Ramos (cell line): ENCODE measurements around the gene NR4A2.

Experiments used
- in situ Hi-C: fragments of 300-500 bp; cut with MboI; formaldehyde crosslinking; loops from one replicate; pipeline ENCODE4 v1.14.3; 2022; ENCODE audit warnings: low sequenced_read_pairs; ENCODE audit not compliant: unreplicated experiment

Gene NR4A2

DNA sequence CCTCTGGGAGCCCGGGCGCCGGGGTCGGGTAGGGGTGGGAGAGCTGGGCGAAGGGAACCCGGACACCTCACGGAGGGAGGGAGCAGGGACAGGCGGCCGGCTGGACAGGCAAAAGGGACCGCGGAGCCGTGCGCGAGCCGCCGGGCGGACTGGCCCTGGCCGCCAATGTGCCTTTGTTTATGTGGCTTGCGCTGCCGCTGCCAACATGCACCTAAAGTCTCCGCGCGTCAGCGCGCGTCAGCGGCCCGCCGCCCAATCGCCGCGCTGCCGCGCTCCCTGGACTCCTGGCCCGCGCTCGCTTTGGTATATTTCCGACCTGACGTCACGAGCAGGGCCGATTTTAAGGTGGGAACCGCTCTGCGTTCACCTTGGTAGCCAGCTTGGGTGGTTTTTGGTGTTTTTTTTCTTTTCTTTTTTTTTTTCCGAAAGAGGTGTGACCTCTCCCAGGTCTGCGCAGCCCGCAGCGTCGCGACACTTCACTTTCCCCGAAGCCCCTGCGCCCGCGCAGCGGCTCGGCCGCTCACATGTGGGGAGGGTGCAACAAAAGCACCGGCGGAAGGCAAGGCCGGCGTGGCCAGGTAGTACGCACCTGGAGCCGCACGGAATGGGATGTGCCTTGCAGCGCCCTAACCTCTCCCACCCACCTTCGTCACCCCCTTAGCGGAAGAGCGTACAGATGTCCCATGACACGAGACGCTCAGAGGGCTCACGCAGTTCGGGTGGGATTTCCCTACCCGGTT lies at the start of gene NR4A2:
NR4A2 (minus strand) TSS at position 188 of the 740 bp plus-strand sequence. CDS start 2,535 bp downstream, outside the sequence.
- in situ Hi-C loops = no loop called here

DNA sequence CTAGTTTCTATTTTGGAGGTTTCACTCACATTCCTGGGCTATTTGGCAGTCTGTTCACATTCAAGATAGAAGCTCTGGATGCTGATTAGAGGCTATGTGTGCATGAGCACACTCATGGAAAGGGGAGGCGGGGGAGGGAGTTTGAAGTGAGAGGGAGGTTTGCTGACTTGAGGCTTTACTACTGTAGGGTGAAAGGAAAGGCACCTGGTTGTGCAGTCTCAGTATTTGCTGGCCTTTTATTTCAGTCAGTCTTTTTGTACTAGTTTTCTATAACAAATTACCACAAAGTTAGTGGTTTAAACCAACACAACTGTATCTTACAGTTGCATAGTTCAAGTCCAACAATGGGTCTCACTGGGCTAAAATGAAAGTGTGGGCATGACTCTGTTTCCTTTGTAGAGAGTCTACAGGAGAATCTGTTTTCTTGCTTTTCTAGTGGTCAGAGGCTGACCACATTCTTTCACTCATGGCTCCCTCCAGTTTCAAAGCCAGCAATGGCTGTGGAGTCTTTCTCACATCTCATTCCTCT lies 47.7 kb upstream of the NR4A2 start:
- in situ Hi-C loops = no loop called here

DNA sequence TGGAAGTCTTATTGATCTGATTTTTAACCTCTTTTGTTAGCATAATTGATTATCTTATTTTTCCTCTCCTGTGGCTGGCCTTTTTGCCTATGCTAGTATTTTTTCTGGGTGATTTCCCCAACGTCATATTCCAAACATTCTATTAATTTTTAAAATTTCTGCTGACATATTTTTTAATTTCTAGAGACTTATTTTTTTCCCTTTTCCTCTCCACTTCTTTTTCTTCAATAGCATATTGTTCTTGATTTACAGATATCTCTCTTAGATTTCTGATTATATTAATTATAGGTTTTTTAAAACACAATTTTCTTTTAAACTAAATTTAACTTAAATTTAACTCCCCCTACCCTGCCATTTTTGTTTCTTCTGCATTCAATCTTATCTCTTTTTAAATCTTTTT lies 47.2 kb upstream of the NR4A2 start:
- in situ Hi-C loops = no loop called here

DNA sequence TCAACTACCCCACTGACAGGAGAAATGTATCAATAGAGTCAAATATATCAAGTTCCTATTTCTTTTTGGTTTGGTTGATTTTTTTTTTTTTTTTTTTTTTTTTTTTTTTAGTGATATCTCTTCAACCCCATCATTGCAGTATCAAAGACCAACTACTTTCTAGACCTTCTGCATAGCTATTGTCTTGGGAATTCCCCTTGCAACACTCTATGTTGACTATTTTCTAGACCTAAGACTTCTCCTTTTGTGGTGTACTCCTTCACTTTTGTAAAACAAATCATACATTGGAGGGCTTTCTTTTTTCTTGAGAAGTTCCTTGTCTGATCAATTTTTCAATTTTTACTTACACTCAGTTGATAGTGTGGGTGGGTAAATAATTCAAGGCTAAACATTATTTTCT lies 46.5 kb upstream of the NR4A2 start:
- in situ Hi-C loops = no loop called here

DNA sequence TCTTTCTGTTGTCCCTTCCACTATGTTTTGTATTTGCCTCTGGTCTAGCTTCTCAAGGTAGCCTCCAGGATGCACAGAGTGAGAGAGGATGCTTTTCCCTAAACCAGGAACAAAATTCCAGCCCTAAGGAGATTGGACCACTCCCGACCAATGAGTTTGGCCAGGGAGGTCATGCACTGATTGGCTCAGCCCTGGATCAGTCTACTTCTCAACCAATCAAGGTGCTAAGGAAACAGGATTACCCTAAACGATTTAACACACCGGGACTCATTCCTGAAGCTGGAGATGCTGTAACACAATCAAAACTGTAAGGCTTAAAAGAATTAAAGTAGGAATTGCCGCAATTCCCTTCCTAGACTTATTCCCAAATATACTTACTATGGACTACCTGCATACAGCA lies 34.2 kb upstream of the NR4A2 start:
- in situ Hi-C loops = no loop called here

DNA sequence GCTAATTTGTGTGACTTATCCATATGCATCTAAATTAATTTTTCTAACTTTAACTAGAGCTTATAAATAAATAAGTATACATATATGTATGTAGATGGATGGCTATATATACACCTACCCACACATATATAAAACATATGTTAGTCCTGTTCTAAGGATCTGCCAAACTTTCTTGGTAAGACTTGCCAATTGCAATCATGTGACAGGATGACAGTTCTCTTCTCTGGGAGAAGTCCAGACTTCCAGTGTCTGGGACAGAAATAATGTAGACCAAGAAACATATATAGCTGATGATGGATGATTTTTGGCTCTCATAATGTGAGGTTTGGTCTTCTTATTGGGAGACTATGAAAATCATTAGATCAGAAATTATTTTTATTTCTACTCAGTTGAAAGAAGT lies 30.6 kb upstream of the NR4A2 start:
- in situ Hi-C loops = no loop called here

DNA sequence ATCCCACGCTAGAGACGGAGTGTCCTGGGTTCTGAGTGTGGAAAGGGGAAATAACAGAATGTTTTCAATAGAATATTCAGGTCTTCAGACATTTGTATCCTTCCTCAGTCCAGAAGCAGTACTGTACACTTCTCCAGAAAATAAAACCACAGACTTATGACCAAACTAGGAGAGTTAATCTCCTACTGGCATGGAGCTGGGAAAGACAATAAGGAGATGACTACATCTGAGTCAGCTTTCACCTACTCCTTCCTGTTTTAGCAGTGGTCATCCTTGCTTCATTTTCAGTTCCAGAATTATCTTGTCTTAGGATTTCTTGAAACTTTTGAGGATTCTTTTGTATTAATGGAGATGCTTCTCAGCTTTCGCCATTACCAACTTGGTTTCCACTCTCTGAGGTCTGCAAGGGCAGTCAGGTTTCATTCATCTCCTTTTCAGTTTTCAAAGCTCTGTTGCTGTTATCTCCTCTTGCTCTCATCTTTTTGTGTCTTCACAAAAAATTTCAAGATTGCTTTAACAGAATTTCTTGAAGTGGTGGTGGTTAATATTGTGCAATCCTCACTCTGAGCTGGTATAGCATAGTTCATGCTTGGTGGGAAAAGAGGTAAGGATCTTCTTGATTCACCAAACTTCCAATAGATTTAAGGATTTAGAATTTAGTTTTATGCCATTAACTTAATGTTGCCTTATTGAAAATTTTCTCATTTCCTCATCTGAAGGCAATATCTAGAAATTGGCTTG lies 23.7 kb upstream of the NR4A2 start:
- in situ Hi-C loops = no loop called here

DNA sequence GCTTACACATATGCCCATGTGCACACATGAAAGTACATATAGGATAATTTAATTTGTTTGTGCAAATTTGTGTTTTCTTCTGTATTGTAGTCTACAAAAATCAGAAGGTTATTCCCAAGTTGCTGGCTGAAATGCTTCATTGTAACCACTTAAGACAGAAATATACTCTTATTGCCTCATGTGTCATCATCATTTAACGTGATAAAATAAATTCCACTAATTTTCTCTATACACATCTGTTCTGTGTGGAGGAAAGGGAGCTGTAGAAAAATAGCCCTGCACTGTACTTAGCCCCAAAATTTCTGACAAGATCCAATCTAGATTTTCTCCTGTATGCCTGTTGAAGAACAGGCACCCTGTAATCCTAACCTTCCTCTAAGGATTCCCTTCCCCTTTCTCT lies 20.4 kb upstream of the NR4A2 start:
- in situ Hi-C loops = no loop called here

DNA sequence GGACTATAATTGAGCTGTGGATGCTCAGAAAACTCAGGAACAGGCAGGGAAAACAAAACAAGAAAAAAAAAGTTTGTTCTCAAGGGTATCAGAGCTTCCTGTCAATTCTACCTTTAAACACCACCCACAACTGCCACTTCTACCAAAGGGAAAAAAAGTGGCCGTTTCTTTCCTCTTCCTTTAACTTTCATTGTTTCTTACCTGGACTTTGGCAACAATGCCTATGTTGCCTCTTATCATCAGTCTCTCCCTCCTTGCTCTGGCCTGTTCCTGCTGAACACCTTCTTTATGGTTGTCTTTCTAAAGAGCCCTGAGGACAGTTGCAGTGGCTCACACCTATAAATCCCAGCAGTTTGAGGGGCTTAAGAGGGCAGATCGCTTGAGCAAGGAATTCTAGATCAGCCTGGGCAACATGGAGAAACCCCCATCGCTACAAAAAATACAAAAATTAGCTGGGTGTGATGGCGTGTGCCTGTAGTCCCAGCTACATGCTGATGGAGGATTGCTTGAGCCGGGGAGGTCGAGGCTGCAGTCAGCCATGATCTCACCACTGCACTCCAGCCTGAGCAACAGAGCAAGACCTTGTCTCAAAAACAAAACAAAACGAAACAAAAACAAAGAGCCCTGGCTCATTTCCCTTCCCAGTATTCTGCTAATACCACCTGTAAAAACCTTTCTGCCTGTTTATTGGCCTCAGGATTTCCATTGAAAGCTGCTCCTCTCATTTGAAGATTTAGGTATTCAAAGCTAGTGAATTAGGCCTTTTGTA lies 18.0 kb upstream of the NR4A2 start:
- in situ Hi-C loops = no loop called here

DNA sequence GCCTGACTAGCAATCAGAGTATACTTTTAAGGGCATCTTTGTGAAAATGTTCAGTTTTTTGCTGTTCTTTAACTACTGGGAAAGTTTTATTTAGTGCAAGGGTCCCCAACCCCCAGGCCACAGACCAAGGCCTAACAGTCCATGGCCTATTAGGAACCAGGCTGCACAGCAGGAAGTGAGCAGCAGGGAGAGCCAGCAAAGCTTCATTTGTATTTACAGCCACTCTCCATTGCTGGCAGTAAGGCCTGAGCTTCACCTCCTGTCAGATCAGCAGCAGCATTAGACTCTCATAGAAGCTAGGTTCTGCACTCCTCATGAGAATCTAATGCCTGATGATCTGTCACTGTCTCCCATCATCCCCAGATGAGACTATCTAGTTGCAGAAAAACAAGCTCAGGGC lies 17.1 kb upstream of the NR4A2 start:
- in situ Hi-C loops = loop anchor here (10.0 kb wide), 1 partner anchor 225 kb away; no protein-coding TSS in a partner anchor

DNA sequence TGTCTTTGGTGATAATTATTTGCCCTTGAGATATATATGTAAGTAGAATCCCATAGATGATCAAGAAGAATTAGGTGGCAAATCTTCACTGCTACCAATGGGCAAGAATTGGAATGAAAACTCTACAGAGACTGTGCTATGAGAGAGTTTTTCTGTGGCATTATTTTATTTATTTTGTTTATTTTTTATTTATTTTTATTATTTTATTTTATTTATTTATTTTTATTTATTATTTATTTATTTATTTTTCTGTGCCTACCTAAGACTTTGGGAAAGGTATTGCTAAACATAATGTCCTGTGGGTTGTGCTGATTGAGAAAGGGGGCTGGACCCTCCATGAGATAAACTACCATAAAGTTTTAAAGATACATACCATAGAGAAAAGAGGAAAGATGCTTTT lies 16.6 kb upstream of the NR4A2 start:
- in situ Hi-C loops = loop anchor here (10.0 kb wide), 1 partner anchor 226 kb away; no protein-coding TSS in a partner anchor

DNA sequence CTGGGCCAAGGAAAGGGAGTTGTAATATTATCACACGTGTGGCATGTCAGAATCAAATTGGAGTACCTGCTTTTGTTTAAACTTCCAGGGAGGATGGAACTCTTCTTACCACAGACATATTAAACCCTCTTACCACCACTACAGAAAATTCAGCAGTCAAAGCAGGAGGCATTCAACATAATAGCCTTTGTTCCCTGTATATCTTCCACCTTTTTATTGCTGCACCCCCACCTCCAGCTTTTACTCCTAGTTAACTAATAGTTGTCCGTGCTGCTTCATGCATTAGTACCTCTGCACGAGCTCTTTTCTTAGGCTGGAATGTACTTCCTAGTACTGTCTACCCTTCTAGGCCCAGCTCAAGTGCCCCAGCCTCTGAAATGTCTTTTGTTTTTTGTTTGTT lies 14.9 kb upstream of the NR4A2 start:
- in situ Hi-C loops = loop anchor here (10.0 kb wide), 1 partner anchor 227 kb away; no protein-coding TSS in a partner anchor

DNA sequence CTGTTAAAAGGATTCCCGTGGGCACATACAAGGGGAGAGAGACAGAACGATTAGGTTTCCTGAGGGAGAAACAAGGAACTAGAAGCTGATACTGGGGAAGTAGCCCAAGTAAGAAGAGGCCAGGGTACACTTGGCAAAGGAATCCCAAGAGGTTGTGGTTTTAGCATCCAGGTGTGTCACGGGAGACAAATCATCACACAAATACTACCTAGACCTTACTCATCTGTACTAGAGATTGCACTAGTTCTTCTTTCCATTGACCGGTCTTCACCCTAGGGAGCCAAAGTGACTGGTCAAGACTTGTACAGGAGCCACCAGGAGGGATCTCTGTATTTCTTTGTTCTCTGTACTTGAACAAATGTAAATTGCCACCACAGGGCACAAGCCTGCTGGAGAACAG lies 14.2 kb upstream of the NR4A2 start:
- in situ Hi-C loops = loop anchor here (10.0 kb wide), 1 partner anchor 228 kb away; no protein-coding TSS in a partner anchor

DNA sequence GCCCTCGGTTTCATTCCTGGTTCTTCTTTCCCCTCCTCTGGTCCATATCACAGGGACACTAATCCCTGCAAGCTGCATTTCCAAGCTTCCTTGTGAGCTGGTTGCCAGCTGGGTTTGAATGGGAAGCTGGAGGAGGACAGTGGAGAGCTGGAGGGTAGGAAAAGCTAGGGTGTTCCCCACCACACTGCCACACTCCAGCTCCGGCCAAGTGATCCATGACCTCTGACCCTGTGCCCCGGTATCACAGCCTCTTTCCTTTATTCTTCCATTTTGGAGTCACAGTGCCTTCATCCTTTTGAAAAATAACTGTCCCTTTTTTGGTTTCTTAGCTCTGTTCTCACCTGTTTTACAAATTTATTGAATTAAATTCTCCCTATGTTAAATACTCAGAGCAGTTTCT lies 13.1 kb upstream of the NR4A2 start:
- in situ Hi-C loops = loop anchor here (10.0 kb wide), 1 partner anchor 229 kb away; no protein-coding TSS in a partner anchor

DNA sequence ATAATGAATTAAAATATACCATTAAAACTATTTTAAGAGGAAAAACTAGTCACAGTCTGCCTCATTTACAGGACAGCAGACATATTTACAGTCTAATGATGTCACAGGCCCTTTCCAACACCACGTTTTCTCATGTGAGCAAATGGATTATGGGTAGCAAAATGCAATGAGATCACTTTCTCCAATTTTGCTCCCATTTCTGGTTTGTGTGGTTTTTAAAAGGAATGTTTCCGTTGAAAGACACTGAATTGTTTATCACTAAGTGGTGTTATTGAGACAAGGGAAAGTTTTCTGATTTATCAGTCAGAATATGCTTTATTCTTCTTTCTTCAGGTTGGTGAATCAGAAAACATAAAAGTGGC lies 11.4 kb upstream of the NR4A2 start:
- in situ Hi-C loops = loop anchor here (10.0 kb wide), 1 partner anchor 231 kb away; no protein-coding TSS in a partner anchor

DNA sequence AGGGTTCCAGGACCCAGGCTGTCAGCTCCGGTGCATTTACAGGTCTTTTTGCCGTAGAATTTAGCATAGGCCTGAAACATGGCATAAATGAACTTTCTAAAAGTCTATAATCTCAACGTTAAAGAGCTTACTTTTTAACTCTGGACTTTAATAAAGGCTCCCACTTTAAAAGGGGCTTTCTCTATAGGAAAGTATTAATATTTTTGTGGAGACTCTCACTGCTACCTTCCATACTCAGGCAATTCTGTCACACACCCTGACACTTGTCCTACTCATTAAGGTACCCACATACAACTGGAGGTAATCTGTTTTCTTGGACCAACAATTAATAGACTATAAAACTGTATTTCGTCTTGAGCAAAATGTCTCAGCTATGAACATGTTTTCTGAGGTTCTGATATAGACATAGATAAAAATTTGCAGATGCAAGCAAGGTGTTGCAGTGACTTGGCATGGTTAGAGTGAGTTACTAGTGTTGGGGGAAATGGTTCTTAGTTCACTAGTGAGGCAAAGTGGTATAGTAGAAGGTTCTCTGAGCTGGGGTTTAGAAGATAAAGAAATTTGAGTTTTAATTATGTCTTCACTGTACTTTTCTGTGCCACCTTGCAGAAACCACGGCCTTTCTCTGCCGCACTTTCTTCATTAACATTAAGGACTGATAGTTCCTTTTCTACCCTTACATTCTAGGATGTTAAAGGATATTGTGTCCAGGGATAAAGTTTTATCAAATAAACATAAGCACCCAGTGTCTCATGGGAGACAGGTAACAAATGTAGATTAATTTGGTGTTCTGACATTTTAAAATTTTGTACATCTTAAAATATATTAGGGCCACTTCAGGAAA lies 10.8 kb upstream of the NR4A2 start:
- in situ Hi-C loops = loop anchor here (10.0 kb wide), 1 partner anchor 231 kb away; no protein-coding TSS in a partner anchor

DNA sequence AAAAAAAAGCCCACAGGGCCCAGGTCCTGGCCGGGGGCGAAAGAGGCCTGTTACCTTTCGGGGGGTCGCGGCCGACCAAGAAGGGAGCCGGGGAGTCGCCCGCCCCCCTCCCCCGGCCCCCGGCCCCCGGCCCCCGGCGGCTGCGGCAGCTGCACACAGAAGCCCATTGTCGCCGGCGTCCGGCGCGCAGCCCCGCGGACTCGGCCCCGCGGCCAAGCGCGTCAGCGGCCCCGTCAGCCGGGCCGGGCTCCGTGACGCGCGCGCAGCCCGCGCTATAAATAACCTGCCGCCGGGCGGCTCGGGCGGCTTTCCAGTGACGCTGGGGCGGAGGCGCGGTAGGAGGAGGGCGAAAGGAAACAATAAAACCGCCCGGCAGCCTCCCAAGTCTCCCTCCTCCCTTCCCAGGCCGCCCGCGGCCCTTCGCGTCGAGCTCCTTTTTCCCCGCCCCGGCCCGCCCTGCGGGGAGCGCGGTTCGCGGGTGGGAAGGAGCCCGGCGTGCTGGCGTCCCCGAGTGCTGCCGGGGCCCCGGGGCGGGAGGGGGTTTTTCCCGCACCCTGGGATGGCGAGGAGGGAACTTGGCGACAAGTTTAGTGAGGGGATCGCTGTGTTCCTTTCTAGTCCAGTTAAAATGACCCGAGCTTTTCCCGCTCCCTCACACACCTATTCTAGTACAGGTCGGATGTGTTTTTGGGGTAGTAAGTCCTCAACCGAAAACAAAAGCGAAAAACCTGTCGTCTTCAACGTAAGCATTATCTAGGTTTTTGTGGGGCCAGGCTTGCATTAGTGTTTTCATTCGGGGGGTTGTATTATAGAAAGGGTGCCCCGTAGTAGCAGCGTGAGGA lies 10.0 kb upstream of the NR4A2 start:
- in situ Hi-C loops = loop anchor here (10.0 kb wide), 1 partner anchor 232 kb away; no protein-coding TSS in a partner anchor

DNA sequence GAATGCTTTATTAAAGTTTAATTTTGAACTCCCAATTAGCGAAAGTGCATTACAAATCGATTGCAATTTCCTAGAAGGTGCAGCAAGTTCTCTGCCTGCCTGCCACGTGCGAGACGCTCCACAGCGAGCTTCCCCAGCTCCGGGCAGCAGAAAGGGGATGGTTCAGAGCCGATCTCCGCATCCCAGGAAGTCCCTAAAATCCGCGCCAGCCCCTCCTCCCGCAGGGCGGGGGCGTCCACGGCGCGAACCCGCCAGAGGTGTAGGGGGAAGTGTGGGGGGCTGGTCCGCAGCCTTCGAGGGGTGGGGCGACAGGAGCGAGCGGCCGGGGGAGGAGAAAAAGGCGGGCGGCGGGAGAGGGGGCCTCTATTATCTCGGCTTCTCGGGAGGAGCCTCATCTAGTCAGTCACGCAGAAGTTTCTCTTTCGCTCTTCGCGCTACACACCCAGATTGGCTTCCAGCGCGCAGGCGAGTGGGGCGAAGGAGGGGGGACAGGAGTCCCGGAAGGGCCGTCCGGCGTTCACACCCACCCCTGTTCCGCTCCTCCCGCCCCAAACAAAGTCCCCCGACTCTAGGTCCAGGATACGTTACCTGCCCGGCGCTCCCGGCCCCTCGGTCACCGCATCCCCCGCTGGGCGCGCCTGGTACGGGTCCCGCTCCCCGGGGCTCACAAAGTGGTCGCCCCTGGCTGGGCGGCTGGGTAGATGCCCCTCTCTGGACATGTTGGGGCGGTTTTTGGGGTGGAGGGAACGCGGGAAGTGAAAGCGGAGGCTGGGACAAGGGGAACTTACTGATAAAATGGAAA lies 9.1 kb upstream of the NR4A2 start:
- in situ Hi-C loops = loop anchor here (10.0 kb wide), 1 partner anchor 233 kb away; no protein-coding TSS in a partner anchor
